Esophagus squamous epithelium (tissue), 4 donors: ENCODE data around the gene FANCD2OS.

Source experiments
- CTCF ChIP-seq, 6 experiments: fragments of 450-650 bp in 4 of 6; fragments of 200-600 bp in 2 of 6; sonication (generic) in 2 of 6; IDR thresholded peaks; one replicate each; pipeline ENCODE4 v1.5.1; 2016 to 2019; ENCODE audit warnings: antibody characterized with exemption in 6 of 6, mild to moderate bottlenecking in 4 of 6, moderate library complexity in 4 of 6
- POLR2A ChIP-seq, 4 donors: fragments of 450-650 bp; IDR thresholded peaks; one replicate each; pipeline ENCODE4 v1.6.1; 2017; ENCODE audit warnings: antibody characterized with exemption in 4 of 4, mild to moderate bottlenecking in 4 of 4, moderate library complexity in 3 of 4

GRCh38 chr3:10154335-10155122 lies 46.5 kb upstream of the FANCD2OS start:
- no peak for TF ChIP-seq CTCF (IDR thresholded peaks at IDR 0.05)
- TF ChIP-seq POLR2A (IDR thresholded peaks at IDR 0.05) = no peak
